Effector CD4-positive, alpha-beta T cell (primary cell): ENCODE results near the gene LRRC27.

Experiments used
- DNase-seq: peaks from one replicate; pipeline ENCODE4 v3.0.0-alpha.2; 2020

The LRRC27 gene

GRCh38 chr10:132417957-132418441 lies 86.0 kb downstream of the LRRC27 start:
- no peak for DNase-seq

- DNase-seq = no peak
Observed at GRCh38 chr10:132418527-132419416, 86.8 kb downstream of the LRRC27 start.

GRCh38 chr10:132419538-132420468 lies 87.8 kb downstream of the LRRC27 start:
- no peak for DNase-seq

DNA sequence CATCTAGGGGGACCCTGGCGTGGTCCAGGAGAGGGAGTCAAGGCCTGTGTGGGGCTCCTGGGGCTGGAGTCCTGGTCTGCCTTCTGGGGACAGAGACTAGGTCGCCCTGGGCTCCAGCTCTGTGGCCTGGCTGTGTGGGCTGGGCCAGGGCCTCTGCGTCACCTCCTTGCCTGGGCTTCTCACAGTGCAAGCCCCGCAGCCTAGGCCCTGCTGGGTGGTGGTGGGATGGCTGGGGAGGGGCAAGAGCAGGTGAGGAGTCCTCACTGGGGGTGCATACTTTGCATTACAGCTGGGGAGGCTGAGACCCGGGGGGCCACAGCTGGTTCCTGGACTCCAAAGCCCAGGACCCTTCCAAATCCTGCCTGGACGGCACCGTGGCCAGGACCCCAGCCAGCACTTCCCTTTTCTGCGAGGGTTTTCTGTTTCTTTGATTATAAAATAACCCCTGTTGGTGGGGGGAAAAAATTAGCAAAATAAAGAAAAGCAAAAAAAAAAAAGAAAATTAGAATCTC lies 88.5 kb downstream of the LRRC27 start:
- DNase-seq = no peak

- DNase-seq = no peak
Observed at GRCh38 chr10:132420981-132421846, 89.2 kb downstream of the LRRC27 start.

GRCh38 chr10:132421847-132422751 lies 90.1 kb downstream of the LRRC27 start:
- DNase-seq = no peak

- no peak for DNase-seq
Observed at GRCh38 chr10:132422903-132423825, 91.2 kb downstream of the LRRC27 start.

GRCh38 chr10:132423966-132424861 lies 92.2 kb downstream of the LRRC27 start:
- DNase-seq = no peak

DNA sequence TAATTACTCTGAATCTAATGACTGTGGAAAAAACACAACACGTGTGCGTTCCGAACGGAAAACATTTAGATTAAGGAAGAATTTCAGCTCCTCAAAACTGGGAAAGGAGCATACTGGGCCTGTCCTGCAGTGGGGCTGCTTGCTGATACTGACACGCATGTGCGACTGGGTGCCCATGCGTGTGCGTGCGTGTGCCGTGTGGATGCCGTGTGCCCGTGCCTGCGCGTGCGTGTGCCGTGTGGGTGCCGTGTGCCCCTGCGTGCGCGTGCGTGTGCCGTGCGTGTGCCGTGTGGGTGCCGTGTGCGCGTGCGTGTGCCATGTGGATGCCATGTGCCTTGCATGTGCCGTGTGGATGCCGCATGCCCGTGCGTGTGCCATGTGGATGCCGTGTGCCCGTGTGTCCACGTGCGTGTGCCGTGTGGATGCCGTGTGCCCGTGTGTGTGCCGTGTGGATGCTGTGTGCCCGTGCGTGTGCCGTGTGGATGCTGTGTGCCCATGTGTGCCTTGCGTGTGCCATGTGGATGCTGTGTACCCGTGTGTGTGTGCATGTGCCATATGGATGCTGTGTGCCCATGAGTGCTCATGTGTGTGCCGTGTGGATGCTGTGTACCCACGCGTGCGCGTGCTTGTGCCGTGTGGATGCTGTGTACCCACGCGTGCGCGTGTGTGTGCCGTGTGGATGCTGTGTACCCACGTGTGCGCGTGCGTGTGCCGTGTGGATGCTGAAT lies 93.2 kb downstream of the LRRC27 start:
- DNase-seq = no peak

GRCh38 chr10:132425757-132426155 lies 93.8 kb downstream of the LRRC27 start:
- DNase-seq = no peak

DNA sequence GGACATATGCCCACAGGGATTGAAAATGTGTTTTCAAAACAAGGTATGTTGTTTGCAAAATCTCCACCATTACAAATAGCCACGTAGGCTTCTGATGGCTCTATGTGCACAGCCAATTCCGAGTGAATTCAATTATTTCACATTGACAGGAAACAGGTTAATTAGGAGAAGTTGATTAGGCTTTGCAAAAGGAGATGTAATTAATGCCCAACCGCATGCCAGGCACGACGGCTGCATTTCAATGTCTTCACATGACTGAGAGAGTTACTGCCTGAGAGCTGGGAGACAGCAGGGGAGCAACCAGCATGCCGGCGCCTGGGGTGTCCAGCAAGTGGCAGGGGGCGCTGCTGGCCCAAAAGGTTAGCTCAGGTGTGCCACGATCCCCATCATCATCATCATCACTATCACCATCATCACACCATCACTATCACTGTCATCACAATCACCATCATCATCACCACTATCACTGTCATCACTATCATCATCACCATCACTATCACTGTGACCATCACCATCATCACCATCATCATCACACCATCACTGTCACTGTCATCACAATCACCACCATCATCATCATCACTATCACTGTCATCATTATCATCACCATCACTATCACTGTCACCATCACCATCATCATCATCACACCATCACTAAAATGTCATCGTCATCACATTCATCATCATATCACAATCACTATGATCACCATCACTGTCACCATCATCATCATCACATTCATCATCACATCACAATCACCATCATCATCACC lies 95.2 kb downstream of the LRRC27 start:
- no peak for DNase-seq

DNA sequence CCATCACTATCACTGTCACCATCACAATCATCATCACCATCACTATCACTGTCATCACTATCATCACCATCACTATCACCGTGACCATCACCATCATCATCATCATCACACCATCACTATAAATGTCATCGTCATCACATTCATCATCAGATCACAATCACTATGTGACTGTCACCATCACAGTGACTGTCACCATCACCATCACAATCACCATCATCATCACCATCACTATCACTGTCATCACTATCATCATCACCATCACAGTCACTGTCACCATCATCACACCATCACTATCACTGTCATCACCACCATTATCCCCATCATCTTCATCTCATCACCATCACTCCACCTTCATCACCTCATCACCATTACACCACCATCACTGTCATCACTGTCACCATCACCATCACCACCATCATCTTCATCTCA lies 96.0 kb downstream of the LRRC27 start:
- no peak for DNase-seq

- DNase-seq = no peak
Observed at GRCh38 chr10:132428486-132428995, 96.5 kb downstream of the LRRC27 start.
